ENCODE results near the gene MYL12B.

Gene MYL12B

GRCh38 chr18:3283253-3283863, 21.4 kb downstream of the MYL12B start:
- 0 out of 2 replicates have a peak, but pooled peaks have one; percentile 33 for TF ChIP-seq SIN3A (IDR thresholded peaks at IDR 0.05; ENCODE audit: borderline replicate concordance, insufficient read depth, low read length)
- TF ChIP-seq FOXP2 (optimal IDR thresholded peaks at IDR 0.05; ENCODE audit: borderline replicate concordance, extremely low read depth, extremely low read length, insufficient read depth): no peak

- no peak for TF ChIP-seq POLR2AphosphoS5 (IDR thresholded peaks at IDR 0.05; ENCODE audit: low read depth, low read length)
- TF ChIP-seq REST (IDR thresholded peaks at IDR 0.05; ENCODE audit: insufficient read depth in 1 of 2, low read depth in 2 of 2, low read length in 2 of 2): no peak
- no peak for TF ChIP-seq TAF1 (IDR thresholded peaks at IDR 0.05; ENCODE audit: borderline replicate concordance, insufficient read depth, low read length)
- no peak for TF ChIP-seq SIN3A (IDR thresholded peaks at IDR 0.05; ENCODE audit: borderline replicate concordance, insufficient read depth, low read length)
- TF ChIP-seq FOXP2 (optimal IDR thresholded peaks at IDR 0.05; ENCODE audit: borderline replicate concordance, extremely low read depth, extremely low read length, insufficient read depth): no peak
Measured at GRCh38 chr18:3283908-3284307, 22.0 kb downstream of the MYL12B start.

- no peak for TF ChIP-seq FOXP2 (optimal IDR thresholded peaks at IDR 0.05; ENCODE audit: borderline replicate concordance, extremely low read depth, extremely low read length, insufficient read depth)
- no peak for TF ChIP-seq POLR2AphosphoS5 (IDR thresholded peaks at IDR 0.05; ENCODE audit: low read depth, low read length)
- TF ChIP-seq REST (IDR thresholded peaks at IDR 0.05; ENCODE audit: insufficient read depth in 1 of 2, low read depth in 2 of 2, low read length in 2 of 2): no peak
- TF ChIP-seq SIN3A (IDR thresholded peaks at IDR 0.05; ENCODE audit: borderline replicate concordance, insufficient read depth, low read length): no peak
- no peak for TF ChIP-seq TAF1 (IDR thresholded peaks at IDR 0.05; ENCODE audit: borderline replicate concordance, insufficient read depth, low read length)
Measured at GRCh38 chr18:3284501-3284900, 22.6 kb downstream of the MYL12B start.

GRCh38 chr18:3286159-3286558, 24.2 kb downstream of the MYL12B start:
- no peak for TF ChIP-seq REST (IDR thresholded peaks at IDR 0.05; ENCODE audit: insufficient read depth in 1 of 2, low read depth in 2 of 2, low read length in 2 of 2)
- TF ChIP-seq FOXP2 (optimal IDR thresholded peaks at IDR 0.05; ENCODE audit: borderline replicate concordance, extremely low read depth, extremely low read length, insufficient read depth): no peak
- no peak for TF ChIP-seq POLR2AphosphoS5 (IDR thresholded peaks at IDR 0.05; ENCODE audit: low read depth, low read length)
- TF ChIP-seq SIN3A (IDR thresholded peaks at IDR 0.05; ENCODE audit: borderline replicate concordance, insufficient read depth, low read length): no peak
- TF ChIP-seq TAF1 (IDR thresholded peaks at IDR 0.05; ENCODE audit: borderline replicate concordance, insufficient read depth, low read length): no peak

- TF ChIP-seq POLR2AphosphoS5 (IDR thresholded peaks at IDR 0.05; ENCODE audit: low read depth, low read length): no peak
- no peak for TF ChIP-seq FOXP2 (optimal IDR thresholded peaks at IDR 0.05; ENCODE audit: borderline replicate concordance, extremely low read depth, extremely low read length, insufficient read depth)
- TF ChIP-seq SIN3A (IDR thresholded peaks at IDR 0.05; ENCODE audit: borderline replicate concordance, insufficient read depth, low read length): no peak
- no peak for TF ChIP-seq REST (IDR thresholded peaks at IDR 0.05; ENCODE audit: insufficient read depth in 1 of 2, low read depth in 2 of 2, low read length in 2 of 2)
- TF ChIP-seq TAF1 (IDR thresholded peaks at IDR 0.05; ENCODE audit: borderline replicate concordance, insufficient read depth, low read length): no peak
Measured at GRCh38 chr18:3293196-3293951, 31.4 kb downstream of the MYL12B start.

Data from PFSK-1 (cell line).